NCI-H1092 treated with DMSO at 0.1 percent for 48 hours (cell line): ENCODE measurements around the gene KRTAP20-2.

Source experiments
- DNase-seq: peaks from one replicate; lab custom pipeline; 2025; lab: John Stamatoyannopoulos, UW

The KRTAP20-2 gene

DNA sequence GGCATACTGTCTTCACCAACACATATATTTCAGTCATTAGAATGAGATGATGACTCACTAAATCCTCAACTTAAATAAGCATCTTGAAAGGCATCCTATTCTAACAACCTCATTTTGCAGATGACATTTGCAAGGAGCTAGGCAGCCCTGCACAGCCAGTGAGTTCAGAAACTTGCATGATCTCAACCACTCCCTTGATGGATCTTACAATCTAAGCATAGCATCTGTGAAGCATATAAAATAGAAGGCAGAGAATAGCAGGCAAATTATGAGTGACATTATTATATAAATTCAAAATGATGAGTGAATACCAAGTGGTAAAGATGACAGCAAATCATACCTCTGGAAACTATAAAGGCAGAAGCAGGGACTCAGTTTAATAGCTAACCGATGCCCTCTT lies 39.3 kb downstream of the KRTAP20-2 start:
- DNase-seq: no peak

DNA sequence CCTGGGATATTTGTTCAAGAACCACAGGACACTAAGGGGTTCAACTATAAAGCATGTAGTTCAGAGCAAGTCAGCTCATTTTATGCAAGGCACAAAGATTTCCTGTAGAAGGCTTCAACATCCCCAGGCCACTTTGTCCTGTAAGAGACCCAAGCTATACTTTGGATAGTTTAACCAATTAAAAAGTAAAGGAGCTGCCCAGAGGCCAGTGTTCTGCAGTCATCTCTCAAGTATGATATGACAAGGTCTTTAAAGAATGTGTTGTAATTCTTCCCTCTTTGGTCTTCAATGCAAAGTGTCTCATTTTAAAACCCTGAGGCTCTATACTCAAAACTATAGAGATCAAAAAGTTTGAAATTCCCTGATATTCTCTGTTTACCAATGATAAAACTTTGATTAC lies 41.7 kb downstream of the KRTAP20-2 start:
- no peak for DNase-seq

DNA sequence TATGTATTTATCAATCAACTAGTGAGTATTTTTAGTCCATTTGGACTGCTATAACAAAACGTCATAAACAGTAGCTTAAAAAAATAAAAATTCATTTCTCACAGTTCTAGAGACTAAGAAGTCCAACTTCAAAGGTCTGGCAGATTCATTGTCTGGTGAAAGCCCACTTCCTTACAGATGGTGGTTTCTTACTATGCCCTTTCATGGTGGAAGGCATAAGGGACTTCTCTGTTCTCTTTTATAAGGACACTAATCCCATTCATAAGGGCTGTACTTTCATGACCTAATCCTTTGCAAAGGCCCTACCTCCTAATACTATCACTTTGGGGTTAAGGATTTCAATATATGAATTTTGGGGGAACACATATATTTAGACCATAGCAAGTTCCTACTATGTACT lies 45.6 kb downstream of the KRTAP20-2 start:
- DNase-seq: no peak

DNA sequence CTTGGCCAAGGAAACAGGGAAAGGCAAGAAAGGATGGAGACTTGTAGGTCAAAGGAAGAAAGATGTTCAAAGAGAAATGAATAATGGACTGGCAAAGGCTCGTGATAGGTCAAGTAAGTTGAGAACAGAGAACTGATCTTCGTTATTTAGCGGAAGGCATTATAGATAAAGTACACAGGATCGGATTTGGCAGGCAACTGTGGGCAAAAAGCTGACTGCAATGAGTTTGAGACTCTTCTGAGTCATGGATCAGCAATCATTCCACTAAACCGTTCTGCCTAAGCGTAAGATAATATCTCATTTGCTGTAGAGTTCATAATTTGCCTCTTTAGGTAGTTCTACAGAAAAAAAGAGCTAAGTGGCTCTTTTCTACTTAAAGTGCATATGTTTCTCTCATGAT lies 49.5 kb downstream of the KRTAP20-2 start:
- DNase-seq: no peak
